HepG2 (cell line): ENCODE measurements around the gene ZNF669. TPM values are rescaled to one million over a fixed set of nuclear protein-coding genes. Genes with fewer than 3 reads are reported as not detected.
A peak's percentile ranks its signal among the peaks of the same experiment; 100 is the strongest.

Experiments used
- CAMTA2 ChIP-seq: sonication (generic); formaldehyde crosslinking; IDR thresholded peaks from 2 replicates; pipeline ENCODE4 v1.4.0; 2020; ENCODE audit warnings: mild to moderate bottlenecking, missing genetic modification reagents, borderline replicate concordance
- CHD2 ChIP-seq: IDR thresholded peaks from 2 replicates; pipeline ENCODE4 v1.6.1; 2011; ENCODE audit warnings: low read depth, low read length, improper control_type of control experiment
- ETS1 ChIP-seq: sonication (generic); formaldehyde crosslinking; IDR thresholded peaks from 2 replicates; pipeline ENCODE4 v1.4.0; 2020; ENCODE audit warnings: missing genetic modification reagents
- ISX ChIP-seq: sonication (generic); formaldehyde crosslinking; conservative IDR thresholded peaks from 2 replicates; pipeline ENCODE4 v1.5.0; 2020; ENCODE audit warnings: missing genetic modification reagents
- KDM5B ChIP-seq: sonication (generic); formaldehyde crosslinking; IDR thresholded peaks from 2 replicates; pipeline ENCODE4 v1.4.0; 2020; ENCODE audit warnings: missing genetic modification reagents, mild to moderate bottlenecking, borderline replicate concordance
- KLF9 ChIP-seq: IDR thresholded peaks from 2 replicates; pipeline ENCODE4 v1.6.1; 2016; ENCODE audit warnings: low read depth
- MXD3 ChIP-seq: IDR thresholded peaks from 2 replicates; pipeline ENCODE4 v1.6.1; 2016; ENCODE audit warnings: mild to moderate bottlenecking, missing biosample characterization, missing genetic modification reagents
- NFYB ChIP-seq: sonication (generic); formaldehyde crosslinking; IDR thresholded peaks from 2 replicates; pipeline ENCODE4 v1.4.0; 2020; ENCODE audit warnings: missing genetic modification reagents
- TEAD3 ChIP-seq: optimal IDR thresholded peaks from 2 replicates; pipeline ENCODE3; 2016; ENCODE audit warnings: borderline replicate concordance
- TERF1 ChIP-seq: sonication (generic); formaldehyde crosslinking; IDR thresholded peaks from 2 replicates; pipeline ENCODE4 v1.8.0; 2022; ENCODE audit warnings: mild to moderate bottlenecking, missing genetic modification reagents, moderate library complexity
- TFE3 ChIP-seq: IDR thresholded peaks from 2 replicates; pipeline ENCODE4 v1.6.1; 2016
- U2AF2 ChIP-seq: fragments of 200-400 bp; formaldehyde crosslinking; IDR thresholded peaks from 2 replicates; pipeline ENCODE4 v1.6.1; 2017; ENCODE audit warnings: low read depth, mild to moderate bottlenecking, low read length
- ZNF136 ChIP-seq: sonication (generic); formaldehyde crosslinking; IDR thresholded peaks from 2 replicates; pipeline ENCODE4 v1.8.1; 2022; ENCODE audit warnings: low read depth, mild to moderate bottlenecking, moderate library complexity, missing genetic modification reagents
- ZNF230 ChIP-seq: sonication (generic); formaldehyde crosslinking; IDR thresholded peaks from 2 replicates; pipeline ENCODE4 v1.4.0; 2020; ENCODE audit warnings: mild to moderate bottlenecking, missing genetic modification reagents
- ZNF280D ChIP-seq: sonication (generic); formaldehyde crosslinking; IDR thresholded peaks from 2 replicates; pipeline ENCODE4 v1.5.1; 2020; ENCODE audit warnings: mild to moderate bottlenecking, missing genetic modification reagents
- ZNF547 ChIP-seq: sonication (generic); formaldehyde crosslinking; IDR thresholded peaks from 2 replicates; pipeline ENCODE4 v1.5.1; 2020; ENCODE audit warnings: mild to moderate bottlenecking, missing genetic modification reagents
- ZNF576 ChIP-seq: sonication (generic); formaldehyde crosslinking; IDR thresholded peaks from 2 replicates; pipeline ENCODE4 v1.4.0; 2020; ENCODE audit warnings: mild to moderate bottlenecking, missing genetic modification reagents
- ZNF724P ChIP-seq: sonication (generic); formaldehyde crosslinking; IDR thresholded peaks from 2 replicates; pipeline ENCODE4 v1.8.0; 2022; ENCODE audit warnings: missing genetic modification reagents, borderline replicate concordance
- ZNF781 ChIP-seq: sonication (generic); formaldehyde crosslinking; IDR thresholded peaks from 2 replicates; pipeline ENCODE4 v1.5.1; 2020; ENCODE audit warnings: borderline replicate concordance, mild to moderate bottlenecking, missing genetic modification reagents; ENCODE audit errors: not compliant biosample characterization
- ZNF879 ChIP-seq: sonication (generic); formaldehyde crosslinking; IDR thresholded peaks from 2 replicates; pipeline ENCODE4 v1.8.1; 2023; ENCODE audit warnings: missing genetic modification reagents
- polyA plus RNA-seq, 8 experiments: library from polyadenylated mRNA; depleted of rRNA in 3 of 8; stranded (reverse) in 7 of 8; unstranded in 1 of 8; fragments of >200 nt; fragmentation: Illumina TruSeq in 4 of 8; extraction: Trizol in 4 of 8; gene quantifications; 2 replicates each; pipeline versions ENCODE4 v1.2.1 to v1.2.3, GENCODE V29; 2011 to 2016; ENCODE audit warnings: low read depth in 4 of 8, missing spikeins in 1 of 8, mixed read lengths in 1 of 8; ENCODE audit not compliant: insufficient read depth in 1 of 8
- total RNA-seq, 5 experiments: library from RNA; depleted of rRNA; stranded (reverse); fragments of >200 nt; fragmentation: Illumina TruSeq; extraction: Trizol; gene quantifications; 2 replicates each; pipeline ENCODE4 v1.2.3, GENCODE V29; 2016; ENCODE audit warnings: low read depth in 1 of 5

ZNF669 gene
- total and polyA plus RNA-seq, 2 of the 13 experiments (the other 11 are each of a cell fraction or from before 2014, with no cell fraction given), result 3.1 to 14.6 TPM

- TF ChIP-seq ZNF280D (CRISPR knock-in tag) (no peak), KLF9 (no peak), U2AF2 (no peak), ZNF724P (CRISPR knock-in tag) (0 out of 2 replicates have a peak, but pooled peaks have one; percentile 61), ISX (CRISPR knock-in tag) (no peak), TERF1 (CRISPR knock-in tag) (0 out of 2 replicates have a peak, but pooled peaks have one; percentile 20), ZNF781 (CRISPR knock-in tag) (peak; percentile 22), ZNF879 (no peak), CHD2 (0 out of 2 replicates have a peak, but pooled peaks have one; percentile 11), KDM5B (CRISPR knock-in tag) (peak; percentile 78; the same call in 1 of the 2 replicates), ETS1 (CRISPR knock-in tag) (no peak), ZNF547 (CRISPR knock-in tag) (peak; percentile 50; the same call in 1 of the 2 replicates), TFE3 (CRISPR knock-in tag) (peak; percentile 85), CAMTA2 (CRISPR knock-in tag) (peak; percentile 65; the same call in 1 of the 2 replicates), ZNF230 (CRISPR knock-in tag) (no peak), ZNF136 (CRISPR knock-in tag) (no peak), TEAD3 (CRISPR knock-in tag) (no peak), MXD3 (CRISPR knock-in tag) (0 out of 2 replicates have a peak, but pooled peaks have one; percentile 19), NFYB (CRISPR knock-in tag) (peak; percentile 96), ZNF576 (no peak)
These were observed at the start of gene ZNF669 (continued) for GRCh38 chr1:247103859-247104591.
